NCI-H128 (cell line): ENCODE measurements around the gene ERRFI1.

ENCODE experiments used
- DNase-seq: peaks from one replicate; lab custom pipeline; 2025; ENCODE audit not compliant: unreplicated experiment; lab: John Stamatoyannopoulos, UW

Gene ERRFI1

GRCh38 chr1:8043621-8044020, 17.5 kb upstream of the ERRFI1 start:
- no peak for DNase-seq

GRCh38 chr1:8042134-8042533, 16.0 kb upstream of the ERRFI1 start:
- no peak for DNase-seq

- peak; percentile 28 for DNase-seq
Measured at GRCh38 chr1:8040586-8040985, 14.5 kb upstream of the ERRFI1 start.

GRCh38 chr1:8039071-8039470, 13.0 kb upstream of the ERRFI1 start:
- DNase-seq: no peak

GRCh38 chr1:8035289-8035688, 9.2 kb upstream of the ERRFI1 start:
- DNase-seq: no peak

- no peak for DNase-seq
Measured at GRCh38 chr1:8033322-8033721, 7.2 kb upstream of the ERRFI1 start.

- DNase-seq: no peak
Measured at GRCh38 chr1:8032366-8032910, 6.3 kb upstream of the ERRFI1 start.

GRCh38 chr1:8031176-8031785, 5.2 kb upstream of the ERRFI1 start:
- DNase-seq: no peak

GRCh38 chr1:8028571-8028910, 2.4 kb upstream of the ERRFI1 start:
- no peak for DNase-seq

- DNase-seq: no peak
Measured at GRCh38 chr1:8027748-8028570, 1.9 kb upstream of the ERRFI1 start.

- no peak for DNase-seq
Measured at GRCh38 chr1:8026976-8027747, 1.1 kb upstream of the ERRFI1 start.

GRCh38 chr1:8025671-8026144, 401 bp downstream of the ERRFI1 start:
- DNase-seq: no peak

GRCh38 chr1:8025061-8025670, 943 bp downstream of the ERRFI1 start:
- DNase-seq: no peak

- no peak for DNase-seq
Measured at GRCh38 chr1:8024329-8024728, 1.8 kb downstream of the ERRFI1 start.

GRCh38 chr1:8023995-8024313, 2.2 kb downstream of the ERRFI1 start:
- no peak for DNase-seq

GRCh38 chr1:8023287-8023994, 2.7 kb downstream of the ERRFI1 start:
- no peak for DNase-seq

- no peak for DNase-seq
Measured at GRCh38 chr1:8022395-8023286, 3.5 kb downstream of the ERRFI1 start.

- DNase-seq: no peak
Measured at GRCh38 chr1:8021676-8022266, 4.3 kb downstream of the ERRFI1 start.

- no peak for DNase-seq
Measured at GRCh38 chr1:8020032-8020431, 6.1 kb downstream of the ERRFI1 start.
